CD4-positive, alpha-beta T cell treated with Interleukin-17A for 1 hour (primary cell): ENCODE measurements around the gene PPP1R10.

Experiments used
- DNase-seq: peaks from one replicate; pipeline ENCODE4 v3.0.0-alpha.2; 2020

PPP1R10 gene

DNA sequence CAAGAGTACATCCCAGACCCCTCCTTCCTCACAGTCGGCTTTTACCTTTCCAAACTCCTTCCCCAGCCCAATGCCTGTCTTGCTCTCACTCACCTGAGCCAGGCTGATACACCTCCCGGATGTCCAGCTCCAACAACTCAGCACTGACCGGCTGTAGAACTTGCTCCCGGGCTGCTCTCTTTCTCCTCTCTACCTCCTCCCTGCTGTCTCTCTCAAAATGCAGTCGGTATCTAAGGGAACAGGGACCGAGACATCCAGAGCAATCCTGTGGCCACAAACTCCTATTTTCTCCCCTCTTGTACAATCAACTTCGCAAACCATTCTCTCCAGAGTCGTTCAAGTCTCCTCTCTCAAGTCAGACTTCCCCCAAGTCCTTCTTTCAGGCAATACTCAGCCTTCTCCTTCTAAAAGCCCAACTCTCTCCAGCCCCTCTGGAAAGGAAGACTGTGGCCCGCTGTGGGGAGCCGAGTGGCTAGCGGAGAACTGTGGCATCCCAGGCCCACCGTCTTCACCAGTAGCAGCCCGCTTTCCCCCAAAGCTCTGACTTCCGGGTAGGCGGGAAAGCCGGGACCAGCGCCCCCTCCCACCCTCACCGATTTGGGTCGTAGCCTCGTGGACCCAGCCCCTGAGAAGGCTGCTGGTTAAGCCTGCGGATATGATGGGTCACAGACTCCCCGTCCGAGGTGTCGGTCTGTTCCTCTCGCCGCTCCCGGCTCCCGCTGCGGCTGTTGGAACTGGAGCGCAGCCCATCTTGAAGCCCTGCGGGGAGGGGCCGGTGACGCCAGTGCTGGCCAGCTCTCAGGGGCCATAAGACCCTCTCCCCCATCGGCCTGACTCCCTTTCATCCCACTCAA, 61.9 kb downstream of the PPP1R10 start:
- no peak for DNase-seq

DNA sequence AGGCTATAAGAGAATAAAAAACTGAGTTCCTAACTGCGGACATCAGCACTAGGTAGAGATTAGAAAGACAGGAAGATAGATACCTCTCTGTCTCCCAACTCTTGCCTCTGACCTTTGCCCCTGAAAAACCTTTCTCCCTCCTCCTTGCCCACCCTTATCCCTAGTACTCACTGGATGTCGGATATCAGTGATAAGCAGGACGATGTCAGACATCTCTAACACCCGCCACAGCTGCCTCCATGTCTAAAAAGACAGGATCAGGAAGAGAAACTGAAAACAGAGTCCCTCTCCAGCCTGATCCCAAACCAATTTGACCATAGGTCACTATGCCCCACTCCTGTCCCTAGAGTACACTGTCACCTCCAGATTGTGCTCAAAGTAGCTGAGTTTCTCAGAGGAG, 62.6 kb downstream of the PPP1R10 start:
- no peak for DNase-seq
